ENCODE measurements around the gene LSS. TPM values are rescaled to one million over a fixed set of nuclear protein-coding genes. Genes with fewer than 3 reads are reported as not detected.
"Not testable (repeated sequence)": the region's sequence is repeated elsewhere in the genome, so short reads cannot be mapped to it uniquely, and the experiment has no call there.

LSS gene
- total RNA-seq, 2 experiments from 2014 or later: 9.6 to 12.6 TPM

GRCh38 chr21:46183910-46184624 lies 44.5 kb downstream of the LSS start, which contains the start of gene SPATC1L:
Gene SPATC1L (minus strand): TSS chr21:46184459. CDS start chr21:46182816, 1,643 bp downstream.
- peaks cover 6% of the 10 kb centered on the region for H3K4me1 Mint-ChIP-seq (ENCODE audit: low read depth)
- no peaks in the 10 kb centered on the region for H3K27me3 Mint-ChIP-seq (ENCODE audit: low read depth)
- H3K36me3 Mint-ChIP-seq (ENCODE audit: low read depth): no peaks in the 10 kb centered on the region
- H3K4me3 Mint-ChIP-seq: peak within 1 kb of the TSS; percentile 82
- CTCF ChIA-PET: no interaction called here
- no peaks in the 10 kb centered on the region for H3K9me3 Mint-ChIP-seq
- peak; percentile 54 for DNase-seq
- intact Hi-C loops (cut with micrococcal nuclease): loop anchor here (2.0 kb wide), 2 partner anchors 39 to 45 kb away; partner anchors contain the start of gene LSS
- peak within 1 kb of the TSS; percentile 73 for H3K27ac Mint-ChIP-seq

GRCh38 chr21:46183337-46183909 lies 45.2 kb downstream of the LSS start:
- intact Hi-C loops (cut with micrococcal nuclease); H3K4me1 Mint-ChIP-seq (ENCODE audit: low read depth); H3K36me3 Mint-ChIP-seq (ENCODE audit: low read depth); H3K27ac Mint-ChIP-seq; CTCF ChIA-PET; DNase-seq; H3K9me3 Mint-ChIP-seq; H3K27me3 Mint-ChIP-seq (ENCODE audit: low read depth): not testable (repeated sequence)
- peak overlapping the region; percentile 80 for H3K4me3 Mint-ChIP-seq

GRCh38 chr21:46182548-46183336 lies 45.8 kb downstream of the LSS start:
- H3K27ac Mint-ChIP-seq: no peak overlapping the region
- peak overlapping the region; percentile 63 for H3K4me3 Mint-ChIP-seq
- peaks cover 6% of the 10 kb centered on the region for H3K4me1 Mint-ChIP-seq (ENCODE audit: low read depth)
- no peaks in the 10 kb centered on the region for H3K9me3 Mint-ChIP-seq
- H3K27me3 Mint-ChIP-seq (ENCODE audit: low read depth): no peaks in the 10 kb centered on the region
- intact Hi-C loops (cut with micrococcal nuclease): no loop called here
- DNase-seq: no peak
- CTCF ChIA-PET: no interaction called here
- no peaks in the 10 kb centered on the region for H3K36me3 Mint-ChIP-seq (ENCODE audit: low read depth)

- no peak overlapping the region for H3K27ac Mint-ChIP-seq
- DNase-seq: no peak
- peaks cover 1% of the 10 kb centered on the region for H3K9me3 Mint-ChIP-seq
- no peak overlapping the region for H3K4me3 Mint-ChIP-seq
- H3K4me1 Mint-ChIP-seq (ENCODE audit: low read depth): peaks cover 6% of the 10 kb centered on the region
- CTCF ChIA-PET: no interaction called here
- H3K27me3 Mint-ChIP-seq (ENCODE audit: low read depth): no peaks in the 10 kb centered on the region
- no peaks in the 10 kb centered on the region for H3K36me3 Mint-ChIP-seq (ENCODE audit: low read depth)
- intact Hi-C loops (cut with micrococcal nuclease): no loop called here
Measured at GRCh38 chr21:46181953-46182547, 46.5 kb downstream of the LSS start.

GRCh38 chr21:46181436-46181835 lies 47.1 kb downstream of the LSS start:
- H3K9me3 Mint-ChIP-seq: peaks cover 4% of the 10 kb centered on the region
- no peak for DNase-seq
- H3K36me3 Mint-ChIP-seq (ENCODE audit: low read depth): no peaks in the 10 kb centered on the region
- no peaks in the 10 kb centered on the region for H3K27me3 Mint-ChIP-seq (ENCODE audit: low read depth)
- intact Hi-C loops (cut with micrococcal nuclease): no loop called here
- H3K27ac Mint-ChIP-seq: no peak overlapping the region
- no peak overlapping the region for H3K4me3 Mint-ChIP-seq
- peaks cover 6% of the 10 kb centered on the region for H3K4me1 Mint-ChIP-seq (ENCODE audit: low read depth)
- CTCF ChIA-PET: no interaction called here

- Mint-ChIP-seq H3K36me3 (ENCODE audit: low read depth) (no peaks in the 10 kb centered on the region), H3K27me3 (ENCODE audit: low read depth) (no peaks in the 10 kb centered on the region), H3K27ac (no peak overlapping the region), H3K4me3 (no peak overlapping the region), H3K4me1 (ENCODE audit: low read depth) (peaks cover 6% of the 10 kb centered on the region), H3K9me3 (peaks cover 8% of the 10 kb centered on the region)
- CTCF ChIA-PET: no interaction called here
- intact Hi-C loops (cut with micrococcal nuclease): no loop called here
- DNase-seq: no peak
Measured at GRCh38 chr21:46180778-46181391, 47.7 kb downstream of the LSS start.

GRCh38 chr21:46180079-46180722 lies 48.4 kb downstream of the LSS start:
- H3K4me3 Mint-ChIP-seq: no peak overlapping the region
- no peaks in the 10 kb centered on the region for H3K36me3 Mint-ChIP-seq (ENCODE audit: low read depth)
- H3K9me3 Mint-ChIP-seq: peaks cover 13% of the 10 kb centered on the region
- no peak overlapping the region for H3K27ac Mint-ChIP-seq
- intact Hi-C loops (cut with micrococcal nuclease): no loop called here
- H3K27me3 Mint-ChIP-seq (ENCODE audit: low read depth): no peaks in the 10 kb centered on the region
- DNase-seq: no peak
- CTCF ChIA-PET: no interaction called here
- peaks cover 2% of the 10 kb centered on the region for H3K4me1 Mint-ChIP-seq (ENCODE audit: low read depth)

GRCh38 chr21:46179708-46180078 lies 48.9 kb downstream of the LSS start:
- intact Hi-C loops (cut with micrococcal nuclease): no loop called here
- no peak overlapping the region for H3K27ac Mint-ChIP-seq
- H3K27me3 Mint-ChIP-seq (ENCODE audit: low read depth): no peaks in the 10 kb centered on the region
- H3K4me1 Mint-ChIP-seq (ENCODE audit: low read depth): peaks cover 2% of the 10 kb centered on the region
- CTCF ChIA-PET: no interaction called here
- H3K36me3 Mint-ChIP-seq (ENCODE audit: low read depth): peaks cover 2% of the 10 kb centered on the region
- H3K9me3 Mint-ChIP-seq: peaks cover 17% of the 10 kb centered on the region
- no peak overlapping the region for H3K4me3 Mint-ChIP-seq
- no peak for DNase-seq

GRCh38 chr21:46178961-46179360 lies 49.6 kb downstream of the LSS start:
- no peak for DNase-seq
- CTCF ChIA-PET: no interaction called here
- Mint-ChIP-seq H3K4me3 (no peak overlapping the region), H3K9me3 (peaks cover 22% of the 10 kb centered on the region), H3K4me1 (ENCODE audit: low read depth) (peaks cover 2% of the 10 kb centered on the region), H3K27ac (no peak overlapping the region), H3K27me3 (ENCODE audit: low read depth) (no peaks in the 10 kb centered on the region), H3K36me3 (ENCODE audit: low read depth) (peaks cover 2% of the 10 kb centered on the region)
- intact Hi-C loops (cut with micrococcal nuclease): no loop called here

- intact Hi-C loops (cut with micrococcal nuclease); H3K4me1 Mint-ChIP-seq (ENCODE audit: low read depth); H3K36me3 Mint-ChIP-seq (ENCODE audit: low read depth); H3K27ac Mint-ChIP-seq; H3K27me3 Mint-ChIP-seq (ENCODE audit: low read depth); DNase-seq; H3K4me3 Mint-ChIP-seq: not testable (repeated sequence)
- CTCF ChIA-PET: interaction anchor here (1.3 kb wide), 1 partner anchor 33 kb away, joined by 4 read pairs; no protein-coding TSS in a partner anchor
- H3K9me3 Mint-ChIP-seq: peaks cover 23% of the 10 kb centered on the region
Measured at GRCh38 chr21:46176443-46177129, 52.0 kb downstream of the LSS start.

- no peak overlapping the region for H3K27ac Mint-ChIP-seq
- CTCF ChIA-PET: no interaction called here
- no peaks in the 10 kb centered on the region for H3K27me3 Mint-ChIP-seq (ENCODE audit: low read depth)
- peaks cover 6% of the 10 kb centered on the region for H3K4me1 Mint-ChIP-seq (ENCODE audit: low read depth)
- DNase-seq: no peak
- peaks cover 2% of the 10 kb centered on the region for H3K36me3 Mint-ChIP-seq (ENCODE audit: low read depth)
- peaks cover 23% of the 10 kb centered on the region for H3K9me3 Mint-ChIP-seq
- intact Hi-C loops (cut with micrococcal nuclease): no loop called here
- no peak overlapping the region for H3K4me3 Mint-ChIP-seq
Measured at GRCh38 chr21:46173573-46173972, 55.0 kb downstream of the LSS start.

Measured in activated naive CD4-positive, alpha-beta T cell treated with anti-CD3 and anti-CD28 coated beads for 36 hours (primary cell).